Epithelial cell of proximal tubule (primary cell): ENCODE data around the gene GLS. TPM values are rescaled to one million over a fixed set of nuclear protein-coding genes. Genes with fewer than 3 reads are reported as not detected.

ENCODE experiments used
- DNase-seq: peaks from one replicate; pipeline ENCODE4 v3.0.0-alpha.2; 2011; ENCODE audit warnings: low read depth
- H3K4me3 ChIP-seq: 2 replicates; pipeline ENCODE4 v1.5.1; 2011; ENCODE audit warnings: low read depth, mild to moderate bottlenecking, low read length
- total RNA-seq: library from RNA; depleted of rRNA; stranded (reverse); fragments of >200 nt; gene quantifications from 2 replicates; pipeline ENCODE4 v1.2.3, GENCODE V29; 2015
- TF ChIP-seq, protein P1 (sequence below): conservative IDR thresholded peaks from 2 replicates; pipeline ENCODE4 v1.5.1; 2012; ENCODE audit warnings: low read depth, mild to moderate bottlenecking, low read length

Gene GLS
- total RNA-seq, 1 donor from 2014 or later: 246 TPM

DNA sequence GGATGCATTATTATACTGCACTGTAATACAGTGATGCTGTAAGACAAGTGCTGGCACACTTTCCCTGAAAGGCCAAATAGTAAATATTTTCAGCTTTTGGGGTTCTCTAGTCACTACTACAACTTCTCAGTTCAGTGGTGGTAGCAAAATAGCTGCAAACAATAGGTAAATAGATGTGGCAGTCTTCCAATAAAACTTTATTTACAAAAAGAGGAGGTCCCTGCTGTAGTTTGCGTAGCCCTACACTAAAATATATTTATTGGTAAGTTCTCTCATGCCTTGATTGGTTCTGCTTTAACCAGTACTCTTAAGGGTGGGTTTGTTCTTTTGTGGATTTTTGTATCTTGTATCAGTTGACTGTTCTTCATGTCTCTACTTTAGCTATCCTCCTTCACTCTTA lies 7.8 kb downstream of the GLS start:
- peak overlapping the region; percentile 16 for H3K4me3 ChIP-seq
- TF ChIP-seq, protein P1, sequence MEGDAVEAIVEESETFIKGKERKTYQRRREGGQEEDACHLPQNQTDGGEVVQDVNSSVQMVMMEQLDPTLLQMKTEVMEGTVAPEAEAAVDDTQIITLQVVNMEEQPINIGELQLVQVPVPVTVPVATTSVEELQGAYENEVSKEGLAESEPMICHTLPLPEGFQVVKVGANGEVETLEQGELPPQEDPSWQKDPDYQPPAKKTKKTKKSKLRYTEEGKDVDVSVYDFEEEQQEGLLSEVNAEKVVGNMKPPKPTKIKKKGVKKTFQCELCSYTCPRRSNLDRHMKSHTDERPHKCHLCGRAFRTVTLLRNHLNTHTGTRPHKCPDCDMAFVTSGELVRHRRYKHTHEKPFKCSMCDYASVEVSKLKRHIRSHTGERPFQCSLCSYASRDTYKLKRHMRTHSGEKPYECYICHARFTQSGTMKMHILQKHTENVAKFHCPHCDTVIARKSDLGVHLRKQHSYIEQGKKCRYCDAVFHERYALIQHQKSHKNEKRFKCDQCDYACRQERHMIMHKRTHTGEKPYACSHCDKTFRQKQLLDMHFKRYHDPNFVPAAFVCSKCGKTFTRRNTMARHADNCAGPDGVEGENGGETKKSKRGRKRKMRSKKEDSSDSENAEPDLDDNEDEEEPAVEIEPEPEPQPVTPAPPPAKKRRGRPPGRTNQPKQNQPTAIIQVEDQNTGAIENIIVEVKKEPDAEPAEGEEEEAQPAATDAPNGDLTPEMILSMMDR: no peak
- DNase-seq: no peak

DNA sequence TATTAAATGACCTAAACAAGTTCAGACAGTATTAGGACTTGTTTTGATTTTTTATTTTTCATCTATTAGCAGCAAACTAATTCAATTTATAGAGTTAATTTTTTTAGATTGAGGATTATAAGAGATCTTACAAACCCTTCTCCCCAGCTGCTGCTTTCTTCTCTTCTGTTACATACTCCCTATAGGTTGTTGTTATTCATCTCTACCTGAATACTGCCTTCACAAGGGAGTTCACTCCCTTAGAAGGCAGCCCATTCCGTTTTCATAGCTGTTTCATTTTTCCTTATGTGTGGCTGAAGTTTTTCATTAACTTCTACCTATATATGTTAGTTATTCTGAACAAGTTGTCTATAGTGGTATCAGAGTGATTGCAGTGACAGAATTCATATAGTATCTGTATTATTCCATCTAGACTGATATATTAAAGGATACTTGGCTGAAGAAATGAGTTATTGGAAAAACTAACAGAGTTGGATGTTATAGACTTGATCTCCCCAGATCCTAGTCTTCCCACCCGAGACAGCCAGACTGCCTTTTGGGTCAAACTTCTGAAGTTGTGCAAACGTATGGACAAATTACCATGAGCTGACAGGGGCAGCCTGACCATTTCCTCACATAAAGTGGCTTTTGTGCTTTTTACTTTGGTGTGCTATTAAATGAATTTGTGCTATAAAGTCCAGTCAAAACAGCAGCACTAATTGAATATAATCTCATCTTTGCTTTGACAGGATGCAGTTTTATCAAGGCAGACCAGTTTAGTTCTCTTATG lies 8.7 kb downstream of the GLS start:
- TF ChIP-seq, protein P1: no peak
- DNase-seq: no peak
- H3K4me3 ChIP-seq: peak overlapping the region; percentile 8

DNA sequence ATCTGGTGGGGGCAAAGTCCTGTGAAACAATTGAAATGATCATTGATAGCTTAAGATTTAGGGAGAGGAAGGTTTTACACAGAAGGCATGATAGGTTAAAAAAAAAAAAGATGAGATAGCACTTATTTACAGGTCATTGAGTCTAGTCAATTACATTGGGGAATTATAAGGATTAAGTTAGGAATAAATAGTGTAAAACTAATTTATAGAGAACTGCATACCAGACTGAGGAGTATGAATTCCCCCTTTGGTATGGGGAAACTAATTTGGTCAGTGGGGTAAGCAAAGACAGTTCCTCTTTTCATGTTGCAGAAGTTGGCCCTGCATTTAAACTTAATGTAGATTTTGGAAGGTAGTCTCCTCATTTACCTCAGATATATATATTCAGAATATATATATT lies 10.8 kb downstream of the GLS start:
- TF ChIP-seq, protein P1: no peak
- no peak for DNase-seq
- H3K4me3 ChIP-seq: no peak overlapping the region

DNA sequence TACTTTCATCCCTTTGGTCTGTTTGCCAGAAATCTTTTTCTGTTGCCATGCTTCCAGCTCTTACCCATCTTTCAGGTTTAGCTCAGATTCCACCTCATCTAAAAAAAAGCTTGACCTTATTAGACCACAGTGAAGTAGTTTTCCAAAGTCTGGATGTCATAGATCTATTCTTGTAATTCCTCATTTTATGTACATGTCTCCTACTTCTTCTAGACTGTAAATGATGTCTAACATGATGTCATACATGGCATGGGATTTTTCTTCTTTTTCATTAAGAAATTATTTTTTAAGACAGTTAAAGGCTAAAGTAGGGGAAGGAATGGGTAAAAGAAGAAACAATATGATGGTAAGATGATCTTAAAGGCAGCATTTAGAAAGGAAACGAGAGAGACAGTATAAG lies 11.3 kb downstream of the GLS start:
- no peak overlapping the region for H3K4me3 ChIP-seq
- DNase-seq: no peak
- TF ChIP-seq, protein P1: no peak

DNA sequence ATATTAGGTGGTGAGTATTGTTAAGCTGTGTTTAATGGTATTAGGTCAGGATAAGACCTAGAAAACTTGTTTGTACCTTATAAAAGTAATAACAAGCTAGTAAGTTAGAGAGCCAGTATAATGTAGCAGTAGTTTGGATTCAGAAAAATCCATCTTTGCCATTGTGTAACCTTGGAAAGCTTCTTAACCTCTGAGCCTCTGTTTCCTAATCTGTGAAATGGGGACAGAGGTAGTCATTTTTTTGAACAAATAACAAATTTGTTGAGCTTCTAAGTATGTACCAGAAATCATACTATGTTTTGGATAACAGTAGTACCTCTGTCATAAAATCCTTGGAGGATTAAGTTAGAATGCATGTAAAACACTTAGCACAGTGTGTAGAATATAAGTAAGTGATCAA lies 12.5 kb downstream of the GLS start:
- no peak for DNase-seq
- TF ChIP-seq, protein P1: no peak
- H3K4me3 ChIP-seq: no peak overlapping the region

DNA sequence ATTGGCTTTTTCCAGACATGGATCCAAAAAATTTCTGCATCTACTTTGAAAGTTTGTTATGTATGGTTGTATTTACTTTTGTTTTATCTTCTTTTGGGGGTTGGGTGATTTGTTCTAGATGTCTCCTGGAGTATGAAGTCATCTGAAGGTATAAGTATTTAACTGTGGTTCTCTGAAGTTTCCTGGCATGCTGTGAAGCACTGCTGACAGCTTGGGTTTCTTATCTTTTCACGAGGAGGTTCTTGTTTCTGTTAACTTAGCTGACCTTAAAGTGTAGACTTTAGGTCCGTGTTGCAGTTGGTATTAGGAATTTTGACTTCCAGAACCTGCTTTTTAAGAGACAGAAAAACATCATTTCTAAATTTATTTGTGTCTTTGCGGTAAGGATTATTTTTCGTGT lies 15.9 kb downstream of the GLS start:
- no peak overlapping the region for H3K4me3 ChIP-seq
- TF ChIP-seq, protein P1: no peak
- no peak for DNase-seq
